Neural cell (in vitro differentiated cells): ENCODE results near the gene ARSB.

Experiments
- CTCF ChIP-seq: fragments of 450-650 bp; IDR thresholded peaks from 2 replicates; pipeline ENCODE4 v1.5.1; 2014; ENCODE audit warnings: antibody characterized with exemption, mild to moderate bottlenecking, moderate library complexity; ENCODE audit not compliant: poor library complexity, severe bottlenecking
- EP300 ChIP-seq: fragments of 450-650 bp; conservative IDR thresholded peaks from 2 replicates; pipeline ENCODE4 v1.6.1; 2014; ENCODE audit warnings: antibody characterized with exemption, mild to moderate bottlenecking, moderate library complexity; ENCODE audit not compliant: poor library complexity, severe bottlenecking
- POLR2AphosphoS5 ChIP-seq: IDR thresholded peaks from 2 replicates; pipeline ENCODE4 v1.6.1; 2012
- RAD21 ChIP-seq: fragments of 450-650 bp; conservative IDR thresholded peaks from 2 replicates; pipeline ENCODE4 v1.6.1; 2014; ENCODE audit warnings: antibody characterized with exemption, mild to moderate bottlenecking, moderate library complexity
- TAF1 ChIP-seq: IDR thresholded peaks from 2 replicates; pipeline ENCODE4 v1.6.1; 2012; ENCODE audit warnings: low read depth

- TF ChIP-seq CTCF (no peak), EP300 (no peak), TAF1 (no peak), POLR2AphosphoS5 (no peak), RAD21 (no peak)
Measured at GRCh38 chr5:78961743-78962142, 23.4 kb downstream of the ARSB start.
